Measurements from ENCODE around the gene THBS2.

Gene THBS2

DNA sequence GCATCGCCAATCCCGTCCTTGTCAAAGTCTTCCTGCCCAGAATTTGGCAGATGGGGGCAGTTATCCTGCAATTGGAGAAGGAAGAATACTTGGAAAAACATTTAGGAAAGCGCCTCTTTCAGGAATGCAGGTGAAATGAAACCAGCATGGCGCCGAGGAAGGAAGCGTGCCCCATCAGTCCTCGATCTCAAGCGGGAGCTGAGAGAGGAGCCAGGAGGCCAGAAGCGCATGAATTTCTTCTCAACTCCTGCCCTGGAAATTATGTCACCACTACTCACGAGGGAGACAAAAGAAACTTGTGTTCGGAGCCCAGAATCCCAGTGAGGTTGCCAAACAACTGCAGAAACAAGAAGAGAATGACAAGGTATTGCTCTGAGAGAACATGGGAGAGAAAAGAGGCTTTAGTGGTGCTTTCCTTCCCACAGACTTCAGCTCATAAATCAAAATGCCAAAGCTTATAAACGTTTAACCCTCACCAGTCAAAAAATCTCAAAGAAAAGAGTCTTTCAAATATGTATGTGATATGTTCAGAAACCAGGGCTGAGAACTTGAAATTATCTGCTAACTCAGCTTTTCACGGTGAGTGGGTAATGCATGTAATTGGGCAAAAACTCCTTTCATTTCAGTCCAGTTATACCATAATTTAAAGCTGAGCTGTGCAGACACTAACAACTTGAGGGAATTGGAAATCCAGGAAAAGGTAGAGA lies 23.9 kb downstream of the THBS2 start:
- DNase-seq, result no peak

DNA sequence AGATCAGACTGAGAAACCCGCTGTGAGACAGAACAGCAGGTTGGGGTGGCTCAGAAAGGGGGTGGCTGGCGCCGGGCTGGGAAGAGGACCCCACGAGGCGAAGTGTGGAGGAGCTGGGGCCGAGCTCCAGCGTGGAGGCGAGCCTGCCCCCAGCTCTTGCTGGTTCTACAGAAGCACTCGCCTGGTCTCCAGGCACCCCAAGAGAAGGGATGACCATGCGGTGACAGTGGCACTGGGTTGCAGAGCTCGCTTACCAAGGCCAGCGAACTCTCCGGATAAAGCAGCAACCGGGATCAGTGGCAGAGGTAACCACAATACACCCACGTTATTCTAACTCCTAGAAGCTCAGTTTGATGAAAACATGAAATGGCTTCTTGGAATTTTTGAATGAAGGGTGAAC lies 26.5 kb downstream of the THBS2 start:
- DNase-seq, result no peak

DNA sequence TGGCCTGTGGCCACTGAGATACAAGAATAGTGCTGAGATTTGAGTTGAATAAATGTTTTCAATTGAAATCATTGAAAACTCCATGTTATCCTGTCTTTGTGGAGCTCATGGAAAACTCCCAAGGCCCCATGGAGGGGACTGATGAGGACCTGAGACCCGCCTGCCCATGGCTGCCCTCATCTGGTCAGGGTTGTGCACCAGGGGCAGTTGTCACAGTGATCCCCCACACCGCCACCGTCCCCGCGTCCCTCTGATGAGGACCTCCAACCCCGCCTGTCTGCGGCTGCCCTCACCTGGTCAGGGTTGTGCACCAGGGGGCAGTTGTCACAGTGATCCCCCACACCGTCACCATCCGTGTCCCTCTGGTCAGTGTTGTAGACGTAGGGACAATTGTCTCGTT lies 27.8 kb downstream of the THBS2 start:
- no peak for DNase-seq

DNA sequence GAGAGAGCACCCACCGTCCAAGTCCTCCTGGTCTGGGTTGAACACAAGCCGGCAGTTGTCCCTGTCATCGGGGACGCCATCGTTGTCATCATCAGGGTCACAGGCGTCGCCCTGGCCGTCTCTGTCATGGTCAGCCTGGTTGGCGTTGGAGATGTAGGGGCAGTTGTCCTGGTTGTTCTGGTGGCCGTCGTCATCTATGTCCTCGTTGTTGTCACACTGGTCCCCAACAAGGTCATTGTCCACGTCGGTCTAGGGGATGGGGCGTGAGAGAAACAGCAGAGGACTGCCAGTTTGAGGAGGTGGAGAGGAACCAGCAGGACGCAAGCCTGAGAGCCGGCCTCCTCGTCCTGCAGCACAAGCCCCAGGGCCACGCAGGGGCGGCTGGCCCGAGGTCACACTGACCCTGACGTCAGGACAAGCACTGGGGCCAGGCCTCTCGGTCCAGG lies 28.5 kb downstream of the THBS2 start:
- no peak for DNase-seq

DNA sequence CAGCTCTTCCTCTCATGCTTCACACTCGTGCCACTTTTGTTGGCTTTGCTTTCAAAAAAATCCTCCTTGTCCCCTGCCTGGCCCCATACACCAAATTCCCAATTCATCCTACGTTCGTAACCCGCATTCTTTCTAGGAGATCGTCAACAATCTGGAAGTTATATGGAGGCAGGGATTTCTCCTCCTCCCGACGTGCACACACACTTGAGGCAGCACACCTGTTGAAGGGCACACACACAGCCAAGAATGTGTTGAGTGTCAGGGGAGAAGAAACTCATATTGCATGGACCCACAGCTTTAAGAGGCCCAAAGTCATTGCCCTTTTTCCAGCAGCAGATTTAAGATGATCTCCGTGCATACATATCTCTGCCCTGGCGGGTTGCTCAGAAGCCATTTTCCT lies 28.9 kb downstream of the THBS2 start:
- no peak for DNase-seq

DNA sequence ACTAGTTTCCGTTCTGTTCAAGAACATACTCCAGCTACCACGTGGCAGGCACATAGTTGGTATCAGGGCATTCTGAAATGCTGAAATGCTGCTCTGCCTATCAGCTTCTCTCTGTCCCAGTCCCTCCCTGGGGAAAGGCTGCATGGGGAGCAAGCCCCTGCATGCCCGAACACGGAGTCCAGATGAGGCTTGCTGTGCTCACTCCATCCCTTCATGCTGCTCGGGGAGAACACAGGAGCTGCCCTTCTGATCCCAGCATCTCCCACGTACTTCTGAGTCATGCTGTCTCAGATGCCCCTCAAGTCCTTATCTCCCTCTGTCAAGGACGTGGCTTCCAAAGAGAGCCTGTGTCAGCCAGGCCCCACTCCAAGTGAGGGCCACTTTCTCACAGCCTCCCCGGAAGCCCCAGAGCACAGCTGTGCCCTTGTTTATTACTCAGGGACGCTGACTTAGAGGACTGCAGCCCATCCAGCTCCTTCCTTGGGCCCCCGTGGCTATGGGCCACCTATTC lies 29.4 kb downstream of the THBS2 start:
- no peak for DNase-seq

DNA sequence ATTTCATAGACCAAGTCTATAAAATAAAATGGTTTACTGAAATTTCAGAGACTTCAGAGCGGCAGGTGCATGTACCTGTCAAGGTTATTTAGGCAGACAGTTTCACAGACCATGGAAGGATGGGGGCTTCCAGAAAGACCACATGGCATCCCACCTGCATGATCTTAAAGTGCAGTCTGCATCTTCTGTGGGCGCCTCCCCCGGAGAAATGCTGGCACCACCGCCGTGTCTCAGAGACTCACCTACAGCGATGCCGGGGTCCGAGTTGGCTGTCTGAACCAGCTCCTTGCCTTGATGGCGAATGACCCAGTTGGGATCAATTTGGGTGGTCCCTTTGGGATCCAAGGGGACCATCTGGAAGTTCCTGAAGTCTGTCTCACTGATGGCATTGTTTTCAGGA lies 30.6 kb downstream of the THBS2 start:
- DNase-seq, result no peak

DNA sequence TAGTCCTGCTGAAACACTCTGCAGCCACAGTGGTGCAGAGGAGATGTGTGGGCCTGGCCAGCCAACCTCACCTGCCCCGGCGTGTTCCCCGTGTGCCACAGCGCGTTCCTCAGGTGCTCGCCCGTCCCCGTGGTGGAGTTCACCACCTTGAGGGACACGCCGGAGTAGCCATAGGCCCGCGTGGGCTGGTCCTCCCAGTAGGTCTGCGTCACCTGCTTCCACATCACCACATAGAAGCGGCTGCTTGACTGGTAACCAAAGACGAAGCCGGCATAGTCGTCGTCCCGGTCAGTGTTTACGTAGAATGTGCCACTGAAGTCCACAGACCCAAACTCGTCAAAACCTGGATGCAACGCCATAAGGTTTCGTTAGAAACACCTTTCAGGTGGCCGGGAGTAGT lies 31.5 kb downstream of the THBS2 start:
- no peak for DNase-seq

DNA sequence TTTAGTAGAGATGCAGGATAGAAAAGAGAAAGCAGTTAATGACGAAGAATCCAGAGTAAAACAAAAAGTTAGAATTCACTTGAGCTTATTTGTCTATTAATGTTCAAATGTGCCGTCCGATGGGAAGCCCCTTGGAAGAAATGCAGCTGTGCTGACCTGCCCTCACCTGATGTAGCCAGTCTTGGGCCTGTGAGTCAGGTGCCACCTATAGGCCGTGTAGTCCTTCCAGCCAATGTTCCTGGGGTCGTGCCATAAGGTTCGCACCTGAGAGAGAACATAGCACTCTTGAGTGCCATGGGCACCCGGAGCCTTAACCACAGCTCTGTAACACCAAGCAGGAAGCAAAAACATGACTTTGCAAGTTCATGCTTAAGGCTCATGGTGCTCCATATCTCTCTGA lies 32.4 kb downstream of the THBS2 start:
- no peak for DNase-seq

DNA sequence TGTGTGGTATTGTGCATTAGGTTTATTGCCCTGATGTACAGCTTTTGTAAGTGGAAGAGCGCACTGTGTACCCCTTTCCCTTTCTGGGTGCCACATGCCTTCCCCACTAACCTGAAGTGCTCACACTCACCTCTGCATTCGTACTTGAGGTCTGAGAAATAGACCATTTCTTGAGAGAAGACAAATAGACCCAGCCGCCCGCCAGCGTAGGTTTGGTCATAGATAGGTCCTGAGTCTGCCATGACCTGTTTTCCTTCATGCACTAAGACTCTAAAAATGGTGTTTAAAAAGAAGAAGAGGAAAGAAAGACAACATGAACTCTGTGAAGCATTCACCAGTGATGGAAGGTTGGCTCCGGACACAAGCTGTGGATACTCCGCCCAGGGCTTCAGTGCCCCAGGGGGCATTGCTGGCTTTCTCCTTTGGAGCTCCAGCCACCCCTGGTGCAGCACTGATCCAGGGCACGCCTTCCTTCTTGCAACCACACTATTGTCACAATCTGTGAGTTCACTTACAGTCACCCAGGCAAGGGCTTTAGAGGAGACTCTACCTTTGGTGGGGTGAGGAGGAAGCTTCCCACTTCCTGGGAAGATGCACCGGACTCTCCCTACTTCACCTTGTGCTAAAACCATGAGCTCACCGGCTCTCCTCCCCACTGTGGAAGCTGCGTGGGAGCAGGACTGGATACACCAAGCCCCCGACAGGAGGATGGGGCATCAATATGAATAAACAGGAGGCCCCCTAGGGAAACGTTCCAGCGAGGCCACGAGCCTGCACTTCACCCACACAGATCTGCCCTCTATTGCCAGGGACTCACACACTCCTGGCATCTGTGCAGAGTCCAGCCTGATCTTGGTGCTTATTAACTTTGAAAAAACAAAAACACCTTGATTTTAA lies 33.3 kb downstream of the THBS2 start:
- DNase-seq, result no peak

DNA sequence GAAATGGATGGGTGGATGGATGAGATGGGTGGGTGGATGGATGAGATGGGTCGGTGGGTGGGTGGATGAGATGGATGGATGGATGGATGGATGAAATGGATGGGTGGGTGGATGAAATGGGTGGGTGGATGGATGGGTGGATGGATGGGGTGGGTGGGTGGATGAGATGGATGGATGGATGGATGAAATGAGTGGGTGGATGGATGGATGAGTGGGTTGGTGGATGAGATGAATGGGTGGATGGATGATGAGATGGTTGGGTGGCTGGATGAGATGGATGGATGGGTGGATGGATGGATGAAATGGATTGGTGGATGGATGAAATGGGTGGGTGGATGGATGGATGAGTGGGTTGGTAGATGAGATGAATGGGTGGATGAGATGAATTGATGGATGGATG lies 35.7 kb downstream of the THBS2 start:
- no peak for DNase-seq

DNA sequence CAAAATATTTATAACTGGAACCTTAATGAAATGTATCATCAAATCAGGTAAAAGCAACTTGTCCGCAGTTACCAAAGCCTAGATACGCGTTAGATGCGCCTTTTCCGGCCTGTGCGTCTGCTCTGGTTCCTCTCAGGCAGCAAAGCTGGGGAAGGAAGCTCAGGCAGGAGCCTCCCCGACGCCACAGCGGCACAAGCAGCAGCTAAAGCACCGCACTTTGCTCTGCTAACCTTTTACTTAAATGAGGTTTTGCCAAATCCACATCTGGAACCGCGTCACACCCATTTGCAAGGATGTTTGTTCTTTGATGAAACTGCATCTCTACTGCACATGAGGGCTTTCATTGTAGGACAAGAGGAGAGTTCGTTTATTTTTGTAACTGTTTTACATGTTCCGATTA lies 36.8 kb downstream of the THBS2 start:
- no peak for DNase-seq

DNA sequence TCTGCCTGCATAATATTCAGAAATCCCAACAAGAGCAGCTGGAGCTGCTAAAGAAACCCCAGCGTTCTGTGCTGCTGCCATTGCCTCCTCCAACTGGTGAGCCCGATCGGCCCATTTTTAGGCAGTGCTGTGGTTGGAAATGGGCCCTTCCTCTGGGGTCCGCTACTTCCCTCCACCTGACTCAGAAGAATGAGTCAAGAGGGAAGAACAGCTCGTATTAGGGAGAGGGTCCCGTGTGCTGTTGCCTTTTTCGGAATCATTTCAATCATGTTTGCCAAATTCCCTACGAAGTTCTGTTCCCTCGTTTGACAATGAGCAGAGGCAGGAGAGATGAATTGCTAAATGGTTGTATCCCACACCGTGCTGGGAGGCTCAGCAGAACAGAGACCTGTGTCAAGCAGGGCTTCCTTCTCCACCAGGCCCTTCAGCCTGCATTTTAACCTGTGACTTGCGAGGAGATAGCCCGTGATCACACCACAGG lies 38.4 kb downstream of the THBS2 start:
- DNase-seq, result peak; percentile 23

DNA sequence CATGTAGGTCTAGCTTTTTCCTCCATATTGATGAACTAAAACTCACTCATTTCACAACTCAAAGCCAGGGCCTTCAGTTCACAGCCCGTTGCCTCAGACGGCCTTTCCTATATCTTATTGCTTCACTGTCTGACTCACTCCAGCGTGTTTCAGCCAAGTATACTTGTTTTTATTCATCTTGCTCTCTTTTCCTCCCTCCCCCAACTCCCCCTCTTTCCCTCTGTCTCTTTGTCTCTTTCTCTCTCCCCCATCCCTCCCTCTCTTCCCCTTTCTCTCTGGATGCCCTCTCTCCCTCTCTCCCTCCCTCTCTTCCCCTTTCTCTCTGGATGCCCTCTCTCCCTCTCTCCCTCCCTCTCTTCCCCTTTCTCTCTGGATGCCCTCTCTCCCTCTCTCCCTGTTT lies 38.9 kb downstream of the THBS2 start:
- DNase-seq, result peak; percentile 46

DNA sequence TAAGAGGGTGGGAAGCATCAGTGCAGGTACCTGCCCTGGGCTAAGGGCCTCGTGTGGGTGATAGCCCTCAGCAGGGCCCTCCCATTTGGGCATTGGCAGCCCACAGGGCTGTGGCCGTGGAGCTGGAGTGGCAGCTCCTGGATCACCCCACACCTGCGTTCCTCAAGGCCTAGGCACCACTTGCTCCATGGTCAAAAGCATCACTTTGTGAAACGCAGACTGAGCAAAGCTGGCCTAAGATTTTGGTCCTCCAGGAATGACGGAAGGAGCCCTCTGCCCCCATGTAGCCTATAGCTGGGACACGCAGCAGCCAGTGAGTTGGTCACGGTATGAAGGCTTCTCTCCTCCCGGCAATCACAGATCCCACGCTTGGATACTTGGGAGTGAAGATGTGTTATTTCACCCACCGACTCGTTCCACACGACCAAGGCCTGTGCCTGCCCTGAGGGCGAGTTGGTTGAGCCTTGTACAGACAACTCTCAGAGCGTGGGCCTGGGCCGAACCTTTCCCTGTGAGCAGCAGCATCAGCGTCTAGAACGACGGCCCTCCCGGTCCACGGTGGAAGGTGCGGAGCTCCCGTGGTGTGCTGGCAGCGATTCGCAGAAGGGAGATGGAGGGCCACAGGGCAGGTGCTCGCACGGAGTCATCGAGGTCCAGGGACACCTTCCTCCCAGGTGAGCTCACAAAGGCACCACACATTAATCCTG lies 39.7 kb downstream of the THBS2 start:
- DNase-seq, result peak; percentile 53

DNA sequence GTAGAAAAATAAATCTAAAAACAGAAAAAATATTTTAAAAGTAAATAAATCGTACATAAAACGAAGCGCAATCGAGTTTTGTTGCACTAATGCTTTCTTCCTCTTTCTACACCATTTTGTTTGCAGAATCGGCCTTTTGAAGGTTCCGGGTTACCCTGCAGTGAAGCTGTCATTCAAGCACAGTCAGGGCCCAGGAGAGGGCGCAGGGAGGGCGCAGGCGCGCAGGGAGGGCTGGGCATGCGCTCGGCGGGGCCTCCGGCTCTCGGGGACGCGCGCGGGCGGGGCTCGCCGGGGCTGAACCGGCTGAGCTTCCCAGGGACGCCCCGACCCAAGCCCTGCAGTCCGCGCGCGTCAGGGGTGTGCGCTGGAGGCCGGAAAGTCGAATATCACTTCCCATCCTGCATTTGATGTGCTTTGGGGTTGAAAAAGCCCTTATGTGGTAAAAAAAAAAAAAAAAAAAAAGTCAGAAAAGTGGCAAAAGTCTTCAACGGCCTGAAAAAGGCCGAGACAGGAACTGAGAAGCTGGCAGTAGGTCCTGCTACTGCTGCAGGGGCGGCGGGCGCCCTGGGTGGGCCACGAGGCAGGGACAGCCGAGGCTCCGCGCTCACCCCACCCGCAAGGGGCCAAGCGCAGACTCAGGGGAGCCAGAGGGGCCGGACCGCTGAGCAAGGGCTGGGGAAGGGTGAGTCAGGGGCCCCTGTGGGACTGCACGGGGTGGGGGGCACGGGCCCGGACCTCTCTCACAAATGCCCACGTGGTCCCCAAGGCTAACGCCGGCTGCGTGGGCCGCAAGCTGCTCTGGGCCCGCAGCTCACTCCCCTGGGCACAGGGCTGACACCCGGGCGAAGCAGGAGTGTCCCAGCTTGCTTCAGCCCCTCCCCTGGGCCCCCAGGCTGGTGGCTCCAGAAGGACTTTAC lies 40.5 kb downstream of the THBS2 start:
- DNase-seq, result peak; percentile 92

DNA sequence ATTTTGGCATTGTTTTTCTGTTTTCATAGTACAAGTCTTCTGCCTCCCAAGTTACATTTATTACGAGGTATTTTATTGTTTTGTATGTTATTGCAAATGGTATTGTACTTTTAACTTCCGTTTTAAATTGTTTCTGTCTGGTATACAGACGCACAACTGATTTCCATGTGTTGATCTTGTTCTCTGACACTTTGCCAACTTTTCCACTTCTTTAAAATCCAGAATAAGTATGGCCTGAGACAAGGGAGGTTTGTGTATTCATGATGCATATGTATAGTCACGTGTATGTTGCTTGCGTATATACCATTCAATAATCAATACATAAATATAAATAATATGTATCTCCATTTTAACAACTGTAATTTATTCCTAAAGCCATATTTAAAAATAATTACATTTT lies 41.2 kb downstream of the THBS2 start:
- no peak for DNase-seq

DNA sequence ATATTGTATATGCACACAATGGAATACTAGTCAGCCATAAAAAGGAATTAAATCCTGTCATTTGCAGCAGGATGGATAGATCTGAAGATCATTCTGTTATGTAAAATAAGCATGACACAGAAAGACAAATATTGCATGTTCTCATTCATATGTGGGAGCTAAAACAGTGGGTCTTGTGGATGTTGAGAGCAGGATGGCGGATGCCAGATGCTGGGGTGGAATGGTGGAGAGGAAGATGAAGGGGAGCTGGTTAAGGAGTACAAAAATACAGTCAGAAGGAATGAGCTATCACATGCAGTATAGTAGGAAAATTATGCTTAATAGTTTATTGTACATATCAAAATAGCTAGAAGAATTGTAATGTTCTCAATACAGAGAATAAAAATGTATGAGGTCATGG lies 41.8 kb downstream of the THBS2 start:
- DNase-seq, result no peak

DNA sequence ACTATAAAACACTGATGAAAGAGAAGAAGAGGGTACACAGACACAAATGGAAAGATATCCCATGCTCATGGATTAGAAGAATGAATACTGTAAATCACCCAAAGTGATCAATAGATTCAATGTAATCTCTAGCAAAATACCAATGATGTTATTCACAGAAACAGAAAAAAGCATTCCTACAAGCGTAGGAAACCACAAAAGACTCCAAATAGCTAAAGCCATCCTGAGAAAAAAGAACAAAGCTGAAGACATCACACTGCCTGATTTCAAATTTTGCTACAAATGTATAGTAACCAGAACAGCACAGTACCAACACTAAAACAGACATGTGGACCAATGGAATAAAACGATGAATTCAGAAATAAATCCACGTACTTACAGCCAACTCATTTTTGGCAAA lies 43.0 kb downstream of the THBS2 start:
- DNase-seq, result no peak

DNA sequence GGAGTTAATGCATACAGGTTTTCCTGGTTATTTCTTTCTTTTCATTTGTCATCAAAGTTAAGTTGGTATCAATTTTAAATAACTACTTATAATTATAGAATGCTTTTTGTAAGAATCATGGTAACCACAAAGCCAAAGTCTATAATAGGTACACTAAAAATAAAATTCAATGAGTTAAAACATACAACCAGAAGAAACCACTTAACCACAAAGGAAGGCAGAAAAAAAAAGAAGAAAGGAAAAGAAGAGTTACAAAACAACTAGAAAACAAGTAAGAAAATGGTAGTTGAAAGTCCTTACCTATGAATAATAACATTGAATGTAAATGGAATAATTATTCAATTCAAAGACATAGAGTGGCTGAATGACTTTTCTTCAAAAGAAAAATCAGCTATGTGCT lies 45.6 kb downstream of the THBS2 start:
- no peak for DNase-seq

DNA sequence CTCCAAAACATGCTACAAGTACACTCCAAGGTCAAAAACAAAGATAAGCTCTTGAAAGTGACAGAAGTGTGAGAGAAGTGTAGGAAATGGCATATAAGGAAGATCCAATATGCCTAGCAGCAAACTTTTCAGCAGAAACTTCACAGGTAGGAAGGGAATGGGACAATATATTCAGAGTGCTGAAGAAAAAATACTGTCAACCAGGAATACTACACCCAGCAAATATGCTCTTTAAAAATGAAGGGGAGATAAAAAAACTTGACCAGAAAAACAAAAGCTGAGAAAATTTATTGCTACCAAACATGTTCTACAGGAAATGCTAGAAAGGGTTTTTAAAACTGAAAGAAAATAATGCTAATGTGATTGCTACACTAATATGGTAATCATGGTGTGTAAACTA lies 46.2 kb downstream of the THBS2 start:
- no peak for DNase-seq
